HG03354 (cell line): ENCODE results near the gene RAPSN.

Source experiments
- ATAC-seq: cut with Tn5 transposase; IDR thresholded peaks from one replicate; pipeline ENCODE4 v1.9.1; 2021; ENCODE audit warnings: mild to moderate bottlenecking; ENCODE audit not compliant: unreplicated experiment, poor library complexity, severe bottlenecking

RAPSN gene

DNA sequence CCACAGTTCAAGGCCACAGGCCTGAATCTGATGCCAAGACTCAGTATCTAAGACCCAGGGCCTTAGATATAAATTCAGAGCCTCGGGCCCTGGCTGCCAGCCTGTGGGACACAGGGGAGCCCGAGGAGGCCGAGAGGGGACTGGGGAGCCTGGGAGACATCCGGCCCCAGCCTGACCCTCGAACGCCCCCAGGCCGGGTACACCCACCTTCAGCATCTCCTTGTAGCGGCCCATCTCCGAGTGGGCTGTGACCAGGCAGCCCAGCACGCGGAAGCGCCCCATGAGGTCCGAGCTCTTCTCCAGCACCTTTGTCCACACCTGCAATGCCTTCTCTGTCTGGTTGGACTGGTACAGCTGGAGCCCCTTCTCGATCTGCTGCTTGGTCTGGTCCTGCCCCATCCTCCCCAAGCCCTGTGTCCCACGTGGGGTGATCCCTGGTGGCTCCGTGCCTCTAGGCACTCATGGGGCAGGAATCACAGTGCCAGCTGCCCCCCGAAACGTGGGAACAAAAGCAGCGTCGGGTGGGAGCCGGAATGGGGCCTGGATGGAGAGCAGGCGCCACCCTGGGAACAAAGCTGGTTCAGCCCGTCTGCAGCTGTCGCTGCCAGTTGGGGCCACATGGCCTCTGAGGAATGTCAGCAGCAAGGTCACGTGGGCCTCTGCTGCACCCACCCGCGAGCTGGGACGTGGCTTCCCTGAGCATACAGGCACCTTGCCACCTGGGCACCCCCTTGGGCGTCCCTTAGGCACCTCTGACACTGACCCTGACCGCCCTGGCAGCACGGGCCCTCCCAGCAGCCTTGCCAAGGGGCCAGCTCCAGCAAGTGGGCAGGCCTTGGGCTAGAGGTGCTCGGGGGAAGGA is at the start of gene RAPSN:
RAPSN (minus strand) TSS at position 571 of the 862 bp plus-strand sequence; CDS start at position 399, 172 bp downstream.
- no peak for ATAC-seq

DNA sequence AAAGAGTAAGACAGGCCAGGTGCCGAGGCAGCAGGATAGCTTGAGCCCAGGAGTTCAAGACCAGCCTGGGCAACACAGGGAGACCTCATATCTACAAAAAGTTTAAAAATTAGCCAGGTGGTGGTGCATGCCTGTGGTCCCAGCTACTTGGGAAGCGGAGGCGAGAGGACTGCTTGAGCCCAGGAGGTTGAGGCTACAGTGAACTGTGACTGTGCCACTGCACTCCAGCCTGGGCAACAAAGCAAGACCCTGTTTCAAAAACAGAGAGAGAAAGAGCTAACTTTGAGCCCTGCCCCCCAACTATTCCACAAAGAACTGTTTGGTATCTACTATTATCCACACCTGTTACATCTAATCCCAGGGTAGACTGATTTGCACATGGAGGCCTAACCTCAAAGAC is 49.2 kb upstream of the RAPSN start:
- ATAC-seq = no peak

DNA sequence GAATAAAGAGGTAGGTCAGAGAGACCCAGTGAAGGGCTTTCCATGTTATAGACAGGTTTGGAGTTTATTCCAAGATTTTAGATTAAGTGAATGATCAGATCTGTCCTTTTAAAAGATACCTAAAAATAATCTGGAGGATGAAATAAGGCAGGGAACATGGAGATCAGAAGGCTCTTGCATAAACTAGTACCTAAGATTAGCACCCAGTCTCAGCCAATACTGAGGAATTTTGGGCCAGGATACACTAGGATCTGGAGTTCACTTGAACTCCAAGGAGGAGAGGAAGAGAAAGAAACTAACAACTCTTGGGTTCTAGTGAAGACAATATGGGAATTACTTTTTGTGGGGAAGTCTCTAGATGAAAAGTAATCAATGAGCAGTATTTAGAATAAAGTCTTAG is 47.9 kb upstream of the RAPSN start:
- ATAC-seq = no peak

DNA sequence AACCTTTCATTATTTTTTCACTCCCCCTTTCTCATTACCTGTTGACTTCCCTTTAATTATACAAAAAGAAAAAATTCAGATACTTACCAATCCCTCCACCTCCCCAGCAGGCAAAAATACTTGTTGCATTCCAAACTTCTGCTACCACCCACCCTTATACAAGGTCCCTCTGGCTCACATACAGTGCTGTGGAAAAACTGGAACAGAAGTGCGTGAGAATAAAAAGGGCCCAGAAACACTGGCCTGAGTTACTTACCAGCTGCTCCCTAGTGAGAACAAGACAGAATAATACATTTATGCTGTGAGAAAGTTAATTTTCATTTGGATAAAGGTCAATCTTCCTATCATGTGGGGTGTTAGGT is 46.9 kb upstream of the RAPSN start:
- no peak for ATAC-seq

DNA sequence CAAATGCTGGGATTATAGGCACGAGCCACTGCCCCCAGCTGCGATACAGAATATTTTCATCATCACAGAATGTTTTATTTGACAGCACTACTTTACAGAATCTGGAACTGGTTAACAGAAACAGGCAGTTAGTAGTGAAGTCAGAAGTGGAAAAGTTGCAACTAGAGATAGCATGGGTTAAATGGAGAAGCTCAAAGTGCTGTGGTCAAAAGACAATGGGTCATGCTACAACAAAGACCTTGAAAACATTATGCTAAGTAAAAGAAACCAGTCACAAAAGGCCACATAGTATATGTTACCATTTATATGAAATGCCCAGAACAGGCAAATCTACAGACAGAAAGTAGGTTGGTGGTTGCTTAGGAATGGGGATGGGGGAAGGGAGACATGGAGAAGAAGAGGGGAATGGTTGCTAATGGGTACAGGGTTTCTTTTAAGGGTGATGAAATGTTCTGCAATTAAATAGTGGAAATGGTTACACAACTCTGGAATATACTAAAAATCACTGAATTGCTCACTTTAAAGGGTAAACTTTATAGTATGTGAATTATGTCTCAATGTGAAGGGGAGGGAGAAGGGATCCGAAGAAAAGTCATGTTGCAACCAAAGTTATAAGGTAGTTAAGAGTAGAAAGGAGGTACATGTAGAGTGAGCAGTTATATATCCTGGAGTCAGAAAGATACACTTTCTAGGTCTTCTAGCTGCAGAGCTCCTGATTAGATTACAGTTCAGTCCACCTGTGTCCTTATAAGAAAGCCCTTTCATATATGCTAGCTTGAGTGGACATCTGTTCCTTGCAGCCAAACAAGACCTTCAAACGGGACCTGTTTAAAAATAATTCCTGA is 46.3 kb upstream of the RAPSN start:
- ATAC-seq = no peak

DNA sequence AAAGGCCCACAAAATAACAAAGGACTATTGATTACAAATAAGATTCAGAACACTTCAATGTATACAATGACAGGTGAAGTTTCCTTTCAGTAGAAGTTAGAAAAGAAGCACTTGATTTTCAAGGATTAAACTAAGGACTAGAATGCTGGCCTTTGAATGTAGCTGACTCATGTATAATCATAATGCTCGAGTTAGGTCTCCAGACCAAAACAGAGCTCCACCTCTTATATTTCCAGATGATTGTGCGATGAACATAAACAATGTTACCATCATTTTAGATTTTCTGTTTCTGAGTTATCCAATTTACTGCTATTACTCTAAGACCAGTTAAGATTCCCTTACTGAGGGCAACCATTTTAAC is 40.4 kb upstream of the RAPSN start:
- ATAC-seq = no peak

DNA sequence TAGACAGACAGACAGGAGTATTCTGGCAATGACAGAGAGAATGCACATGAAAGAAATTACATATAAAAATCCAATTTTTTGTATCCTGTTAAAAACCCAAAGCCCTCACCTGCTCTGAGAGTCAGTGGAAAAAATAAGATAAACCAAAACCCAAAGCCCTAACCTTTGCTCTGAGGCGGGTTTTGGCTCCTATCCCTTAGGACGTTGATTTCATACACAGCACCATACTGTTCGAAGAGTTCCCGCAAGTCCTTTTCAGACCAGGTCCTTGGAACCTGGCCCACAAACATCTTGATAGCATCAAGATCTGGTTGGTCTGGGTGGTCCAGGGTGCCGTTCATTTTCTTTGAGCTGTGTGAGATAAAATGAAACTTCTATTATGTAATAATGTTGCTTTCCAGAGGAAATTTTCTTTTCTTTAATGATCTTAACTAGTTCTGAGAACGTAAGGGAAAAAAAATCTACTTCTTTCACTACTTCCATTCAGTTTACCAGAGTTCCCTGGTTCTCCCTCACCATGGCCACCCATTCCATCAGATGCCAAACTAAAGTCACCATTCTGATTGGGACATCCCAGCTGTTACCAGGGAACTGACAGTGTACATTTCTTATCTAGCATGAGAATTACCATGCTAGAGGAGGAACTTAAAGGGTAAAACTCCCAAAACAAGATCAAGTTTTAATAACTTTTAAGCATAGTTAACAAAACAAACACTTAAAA is 39.9 kb upstream of the RAPSN start:
- no peak for ATAC-seq

DNA sequence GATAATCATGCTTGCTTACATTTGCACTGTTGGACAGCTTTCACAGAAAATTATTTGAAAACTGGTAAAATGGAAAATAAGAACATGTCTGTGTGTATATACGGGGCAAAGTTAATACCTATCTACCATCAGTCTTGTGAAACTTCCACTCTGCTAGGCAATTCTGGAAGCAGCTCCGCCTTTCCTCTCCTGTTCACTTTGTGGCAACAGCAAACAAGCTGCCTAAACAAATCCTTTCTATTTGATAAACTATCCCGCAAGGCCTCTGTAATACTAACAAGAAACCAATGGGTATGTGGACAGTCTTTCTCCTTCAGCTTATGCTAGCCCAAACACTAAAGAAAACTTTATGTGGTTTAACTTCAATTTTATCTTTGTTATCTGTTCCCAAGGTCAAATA is 39.2 kb upstream of the RAPSN start:
- no peak for ATAC-seq

DNA sequence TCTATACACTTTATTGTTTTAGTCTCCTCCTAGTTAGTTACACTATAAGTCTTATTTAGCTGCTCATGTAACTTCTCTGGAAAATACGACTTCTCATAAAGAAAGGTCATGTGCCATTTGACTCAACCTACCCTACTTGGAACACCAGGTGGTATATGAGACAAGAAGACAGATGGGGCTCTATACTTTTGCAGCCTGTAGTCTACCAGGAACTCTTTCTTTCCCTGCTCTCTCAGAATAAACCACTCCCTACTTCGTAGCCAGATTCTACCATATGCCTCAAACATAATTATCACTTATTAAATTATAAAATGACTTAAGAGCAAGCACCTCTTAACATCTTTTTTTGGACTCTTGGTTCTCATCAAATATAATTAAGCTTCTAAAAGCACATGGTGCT is 38.5 kb upstream of the RAPSN start:
- ATAC-seq = no peak

DNA sequence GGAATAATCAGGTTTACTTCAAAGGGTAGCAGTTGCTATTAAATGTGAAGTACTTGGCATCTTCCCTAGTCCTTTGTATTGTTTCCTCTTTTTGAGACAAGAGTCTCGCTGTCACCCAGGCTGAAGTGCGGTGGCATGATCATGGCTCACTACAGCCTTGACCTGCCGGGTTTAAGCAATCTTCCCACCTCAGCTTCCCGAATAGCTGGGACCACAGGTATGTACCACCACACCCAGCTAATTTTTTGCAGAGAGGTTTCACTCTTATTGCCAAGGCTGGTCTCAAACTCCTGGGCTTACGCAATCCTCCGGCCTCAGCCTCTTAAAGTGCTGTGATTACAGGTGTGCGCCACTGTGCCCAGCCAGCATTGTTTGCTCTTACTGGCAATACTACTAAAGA is 36.2 kb upstream of the RAPSN start:
- ATAC-seq = no peak

DNA sequence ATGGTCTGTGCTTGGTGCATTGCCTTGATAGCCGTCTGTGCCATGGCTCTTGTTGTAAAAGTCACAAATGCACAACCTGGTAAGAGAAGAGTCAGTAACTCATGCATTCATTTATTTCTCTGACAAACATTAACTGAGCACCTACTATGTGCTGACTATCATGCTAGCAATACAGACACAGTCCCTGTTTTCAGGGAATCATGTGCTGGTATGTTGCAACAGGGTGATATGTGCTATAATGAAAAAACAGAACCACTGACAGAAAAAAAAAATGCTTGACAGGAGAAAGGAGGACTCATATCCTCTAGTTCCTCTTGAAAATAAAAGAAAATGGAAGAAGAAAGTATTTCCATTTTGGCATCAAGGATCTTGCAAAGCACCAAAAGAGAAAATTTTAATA is 34.5 kb upstream of the RAPSN start:
- ATAC-seq = no peak

DNA sequence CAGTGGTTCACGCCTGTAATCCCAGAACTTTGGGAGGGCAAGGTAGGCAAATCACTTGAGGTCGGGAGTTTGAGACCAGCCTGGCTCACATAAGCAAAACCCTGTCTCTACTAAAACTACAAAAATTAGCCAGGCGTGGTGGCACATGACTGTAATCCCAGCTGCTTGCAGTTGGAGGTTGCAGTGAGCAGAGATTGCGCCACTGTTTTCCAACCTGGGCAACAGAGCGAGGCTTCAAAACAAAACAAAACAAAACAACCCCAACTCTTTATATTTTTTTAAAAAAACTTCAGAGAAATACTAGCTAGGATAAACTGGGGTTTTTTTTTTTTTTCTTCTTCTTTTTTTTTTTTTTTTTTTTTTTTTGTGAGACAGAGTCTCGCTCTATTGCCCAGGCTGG is 31.8 kb upstream of the RAPSN start:
- no peak for ATAC-seq

DNA sequence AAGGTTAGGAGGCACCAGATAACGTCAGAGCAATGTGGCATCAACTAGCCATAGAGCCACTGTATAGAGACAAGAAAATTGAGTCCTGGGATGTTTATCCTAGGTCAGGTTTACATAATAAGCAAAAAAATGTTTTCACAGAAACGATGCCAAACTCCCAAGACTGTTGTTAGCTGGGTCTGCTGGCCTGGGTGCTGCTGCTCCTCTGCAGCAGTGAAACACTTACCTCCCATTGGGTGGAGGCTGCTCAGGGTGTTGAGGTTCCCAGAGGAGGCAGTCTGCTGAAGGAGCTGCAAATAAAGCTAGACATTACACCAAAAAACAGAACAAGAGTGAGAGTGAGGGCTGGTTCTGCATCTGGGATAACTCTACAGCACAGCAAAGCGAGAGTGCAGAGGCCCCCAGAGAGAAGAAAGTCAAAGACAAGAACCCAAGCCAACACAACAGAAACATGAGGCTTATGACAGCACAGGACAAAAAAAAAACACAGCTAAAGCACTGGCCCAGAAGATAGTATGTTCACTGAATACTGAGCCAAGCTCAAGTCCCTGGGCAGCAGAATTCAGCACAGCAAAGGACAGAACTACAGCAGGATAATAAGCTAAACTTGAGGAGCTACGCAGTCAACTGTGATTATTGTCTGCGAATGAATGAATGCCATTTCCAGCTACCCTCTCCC is 29.9 kb upstream of the RAPSN start:
- ATAC-seq = no peak

DNA sequence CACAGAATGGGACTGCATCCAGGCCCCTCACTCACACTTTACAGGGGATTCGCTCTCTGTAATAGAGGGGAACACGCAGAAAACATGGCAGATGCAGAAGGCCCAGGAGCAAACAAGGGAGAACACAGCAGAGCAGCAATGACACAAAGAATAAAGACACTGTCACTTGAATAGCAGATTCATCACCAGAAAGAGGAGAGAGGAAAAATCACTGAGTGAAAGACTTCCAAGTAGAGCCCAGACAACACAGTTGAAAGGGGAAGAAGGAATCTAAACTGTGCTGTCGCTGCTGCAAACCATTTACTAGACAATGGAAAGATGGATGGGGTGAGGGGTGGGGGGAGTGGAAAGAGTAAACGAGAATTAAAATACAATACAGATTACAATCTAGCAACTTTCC is 28.8 kb upstream of the RAPSN start:
- ATAC-seq = no peak

DNA sequence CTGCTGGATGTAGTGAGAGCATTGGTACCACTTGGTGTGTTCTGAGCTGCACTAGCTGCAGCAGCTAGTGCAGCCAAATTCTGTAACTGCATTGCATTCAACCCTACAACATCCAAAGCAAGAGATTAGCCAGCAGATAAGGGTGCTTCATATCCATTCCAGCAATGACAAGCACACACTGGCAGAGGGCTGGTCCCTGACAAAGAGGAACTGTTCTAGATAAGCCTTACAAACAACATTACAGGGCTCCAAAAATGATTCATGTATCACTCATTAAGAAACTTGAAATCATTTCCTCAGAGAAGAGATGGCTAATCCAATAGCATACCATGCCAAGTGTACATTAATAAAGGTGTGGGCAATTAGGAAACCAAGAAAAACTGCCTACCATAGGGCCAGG is 28.4 kb upstream of the RAPSN start:
- ATAC-seq = no peak

DNA sequence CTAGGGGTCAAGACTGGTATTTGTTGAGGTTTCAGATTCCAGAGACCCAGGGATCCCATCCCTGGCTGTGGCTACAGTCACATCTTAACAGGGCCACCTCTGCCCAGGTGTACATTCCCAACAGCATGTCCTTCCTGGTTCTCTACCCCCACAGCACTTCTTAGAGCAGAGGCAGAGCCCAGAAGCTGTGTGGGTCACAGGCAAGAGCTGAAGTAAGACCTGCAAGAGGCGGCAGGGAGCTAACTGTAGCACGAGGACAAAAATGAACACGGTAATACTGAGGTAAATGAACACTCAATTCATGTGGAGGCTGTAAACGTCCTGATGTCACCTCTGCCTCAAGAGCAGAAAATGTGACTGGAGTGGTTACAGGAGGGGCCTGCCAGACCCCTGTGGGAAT is 21.7 kb upstream of the RAPSN start:
- no peak for ATAC-seq

DNA sequence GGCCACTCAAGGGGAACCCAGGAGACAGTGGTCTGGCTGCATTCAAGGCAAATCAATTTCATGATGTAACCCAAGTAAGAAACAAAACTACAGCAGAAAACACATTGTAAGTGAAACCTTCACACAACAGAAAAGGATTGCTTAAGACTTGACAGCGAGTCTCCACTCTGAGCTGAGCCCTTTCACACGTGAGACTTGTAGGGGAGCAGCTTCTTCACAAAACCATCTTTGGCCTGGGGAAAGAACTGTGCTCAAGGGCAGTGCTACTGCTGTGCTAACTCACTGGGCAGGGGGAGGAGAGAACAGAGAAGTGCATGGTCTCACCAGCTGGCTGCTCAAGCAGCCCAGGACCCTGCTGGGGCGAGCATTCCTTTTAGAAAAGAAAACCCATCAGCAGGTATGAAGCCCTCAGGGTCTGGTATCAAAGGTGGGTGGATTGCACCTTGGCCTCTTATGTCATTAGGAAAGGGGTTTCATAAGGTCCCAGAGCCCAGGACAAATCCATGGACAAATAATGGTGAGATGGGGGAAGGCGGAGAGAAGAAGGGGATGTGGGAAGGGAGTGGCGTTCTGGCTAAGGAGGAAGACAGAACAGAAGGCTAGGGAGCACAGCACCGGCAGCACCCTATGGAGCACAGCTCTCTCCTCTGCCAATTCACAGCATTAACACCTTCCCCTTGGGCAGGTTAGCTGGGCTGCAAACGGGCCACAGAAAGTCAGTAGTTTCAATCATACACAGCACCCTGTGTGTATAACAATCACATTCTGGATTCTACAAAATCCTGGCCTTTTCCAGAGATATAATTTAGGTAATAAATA is 20.6 kb upstream of the RAPSN start:
- no peak for ATAC-seq

DNA sequence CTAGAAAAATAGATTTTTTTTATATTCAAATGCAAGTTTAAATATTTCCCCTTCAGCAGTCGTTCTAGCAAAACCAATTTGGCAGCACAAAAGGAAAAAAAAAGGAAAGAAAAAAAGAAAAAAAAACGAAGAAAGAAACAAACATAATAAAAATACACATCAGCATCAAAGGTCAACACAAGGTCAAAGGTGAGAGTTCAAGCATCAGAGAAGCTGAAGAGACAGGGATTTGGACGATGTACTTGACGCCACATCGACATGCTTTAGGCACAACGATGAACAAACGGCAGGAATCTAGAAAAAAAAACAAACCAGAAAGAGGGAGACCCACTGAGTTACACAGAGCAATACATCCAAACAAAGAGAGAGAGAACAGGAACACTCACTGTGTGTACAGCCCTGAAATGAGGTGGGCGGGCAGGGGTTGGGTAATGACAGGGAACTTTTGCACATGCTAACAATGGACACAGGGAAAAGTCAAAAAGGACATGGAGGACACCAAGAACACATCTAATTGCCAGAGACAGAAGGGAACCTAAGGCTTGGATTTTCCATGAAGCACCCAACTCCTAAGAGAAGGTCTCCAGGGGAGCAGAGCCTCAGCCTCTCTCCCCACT is 19.8 kb upstream of the RAPSN start:
- no peak for ATAC-seq

DNA sequence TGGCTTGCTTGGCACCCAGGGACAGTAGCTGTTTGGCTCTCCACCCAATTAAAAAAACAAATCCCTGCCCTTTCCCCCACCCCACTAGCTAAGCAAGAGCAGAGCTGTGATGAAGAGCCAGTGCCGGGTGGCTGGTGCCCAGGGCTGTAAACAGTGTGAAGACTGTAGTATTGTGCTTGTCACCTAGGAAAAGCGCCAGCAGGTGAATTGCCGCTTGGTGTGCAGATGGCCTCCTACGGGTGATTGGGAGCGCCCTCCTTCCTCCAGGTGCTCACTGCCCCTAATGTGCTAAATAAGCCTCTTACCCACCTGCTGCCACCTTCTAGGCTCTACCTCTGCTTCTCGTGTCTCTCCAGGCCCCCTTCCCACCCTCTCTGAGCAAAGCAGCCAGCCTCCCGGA is 18.4 kb upstream of the RAPSN start:
- ATAC-seq = no peak
